HG02642 (cell line): Measurements from ENCODE around the gene PLSCR5.

ENCODE experiments used
- ATAC-seq: cut with Tn5 transposase; IDR thresholded peaks from one replicate; pipeline ENCODE4 v1.9.1; 2021; ENCODE audit warnings: mild to moderate bottlenecking; ENCODE audit not compliant: unreplicated experiment, poor library complexity

The PLSCR5 gene, protein sequence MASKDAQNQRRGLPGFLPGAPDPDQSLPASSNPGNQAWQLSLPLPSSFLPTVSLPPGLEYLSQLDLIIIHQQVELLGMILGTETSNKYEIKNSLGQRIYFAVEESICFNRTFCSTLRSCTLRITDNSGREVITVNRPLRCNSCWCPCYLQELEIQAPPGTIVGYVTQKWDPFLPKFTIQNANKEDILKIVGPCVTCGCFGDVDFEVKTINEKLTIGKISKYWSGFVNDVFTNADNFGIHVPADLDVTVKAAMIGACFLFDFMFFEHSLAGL

DNA sequence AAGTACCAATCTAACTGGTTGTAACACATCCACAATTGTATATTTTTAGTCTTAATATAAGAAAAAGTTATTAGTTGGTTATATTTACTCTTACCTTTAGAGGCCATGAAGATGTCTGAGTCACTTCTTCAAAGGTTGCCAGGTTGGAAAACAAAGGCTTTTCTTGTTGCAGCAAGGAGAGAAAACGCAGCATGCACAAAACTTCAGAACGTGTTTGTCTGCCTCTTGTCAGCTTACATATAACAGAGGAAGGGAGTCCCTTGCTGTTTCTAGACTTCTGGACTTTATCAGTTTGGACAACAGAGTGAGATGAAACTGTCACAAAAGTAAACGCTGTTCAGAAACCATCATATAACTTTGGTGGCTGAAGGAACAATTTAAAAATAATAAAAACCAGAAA is at the start of gene PLSCR5:
Gene PLSCR5 (minus strand): TSS at position 241 of the 400 bp plus-strand sequence. CDS start 134 bp downstream, at position 107.
- no peak for ATAC-seq

DNA sequence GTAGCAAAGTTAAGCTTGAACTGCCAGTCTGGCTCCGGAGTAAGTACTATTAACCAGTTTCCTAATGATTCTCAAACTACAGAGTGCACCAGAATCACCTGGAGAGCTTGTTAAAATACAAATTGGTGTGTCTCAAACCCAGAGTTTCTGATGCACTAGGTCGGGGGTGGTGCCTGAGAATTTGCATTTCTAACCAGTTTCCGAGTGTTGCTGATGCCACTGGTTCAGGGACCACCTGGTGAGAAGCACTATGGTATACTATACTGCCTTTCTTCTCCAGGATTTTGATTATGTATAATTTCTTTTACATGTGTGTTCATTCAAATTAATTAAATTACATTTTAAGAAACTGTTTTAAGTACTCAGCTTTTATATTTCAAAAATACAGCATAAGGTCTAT is 48.8 kb upstream of the PLSCR5 start:
- ATAC-seq: no peak

DNA sequence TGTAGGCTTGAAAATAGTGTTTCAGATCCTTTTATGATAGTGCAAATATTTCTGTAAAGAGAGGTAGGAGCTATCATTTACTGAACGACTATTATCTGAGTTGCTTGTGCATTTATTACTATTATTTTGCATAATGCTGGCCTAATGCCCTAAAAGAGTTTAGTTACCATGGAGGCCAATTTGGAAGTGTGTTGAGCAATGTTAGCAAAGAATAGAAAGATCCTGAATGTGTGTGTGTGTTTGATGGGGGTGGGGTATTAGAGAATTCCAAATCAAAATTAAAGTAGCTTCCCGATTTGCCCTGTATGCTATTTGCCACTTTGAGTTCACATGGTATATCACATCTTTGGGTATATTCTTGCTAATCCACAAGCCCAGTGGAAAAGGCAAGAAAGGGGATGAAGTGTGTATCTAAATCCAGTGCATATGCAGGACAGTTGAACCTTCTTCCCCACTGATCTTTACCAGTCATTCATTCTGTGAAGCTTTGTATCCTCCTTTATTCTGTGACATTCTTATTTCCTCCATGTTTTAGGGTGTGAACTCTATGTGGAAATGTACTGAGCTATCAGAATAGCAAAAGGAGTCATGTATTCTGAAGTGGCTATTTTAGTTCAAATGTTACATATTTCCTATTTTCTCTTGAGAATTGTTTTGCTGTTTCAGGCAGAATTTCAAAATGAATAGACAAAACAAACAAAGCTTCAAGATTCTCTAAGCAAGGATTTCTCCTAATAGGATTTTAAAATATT is 45.7 kb upstream of the PLSCR5 start:
- no peak for ATAC-seq

DNA sequence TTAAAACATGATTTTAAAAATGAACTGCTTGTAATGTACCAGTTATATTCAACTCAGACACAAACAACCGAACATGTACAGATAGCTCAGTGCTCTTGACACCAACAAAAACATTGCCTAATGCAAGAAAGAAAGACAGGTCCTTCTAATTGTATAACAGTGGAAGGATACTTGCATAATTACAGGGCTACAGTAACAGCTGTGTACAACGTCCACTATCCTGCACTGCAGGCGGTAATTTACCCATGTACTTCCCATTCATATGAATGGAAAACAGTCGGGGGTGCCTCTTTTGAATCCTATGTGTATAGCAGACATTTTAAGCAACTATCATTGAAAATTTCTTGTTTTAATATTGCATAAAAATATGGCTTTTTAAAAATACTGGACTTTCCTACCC is 41.1 kb upstream of the PLSCR5 start:
- ATAC-seq: no peak

DNA sequence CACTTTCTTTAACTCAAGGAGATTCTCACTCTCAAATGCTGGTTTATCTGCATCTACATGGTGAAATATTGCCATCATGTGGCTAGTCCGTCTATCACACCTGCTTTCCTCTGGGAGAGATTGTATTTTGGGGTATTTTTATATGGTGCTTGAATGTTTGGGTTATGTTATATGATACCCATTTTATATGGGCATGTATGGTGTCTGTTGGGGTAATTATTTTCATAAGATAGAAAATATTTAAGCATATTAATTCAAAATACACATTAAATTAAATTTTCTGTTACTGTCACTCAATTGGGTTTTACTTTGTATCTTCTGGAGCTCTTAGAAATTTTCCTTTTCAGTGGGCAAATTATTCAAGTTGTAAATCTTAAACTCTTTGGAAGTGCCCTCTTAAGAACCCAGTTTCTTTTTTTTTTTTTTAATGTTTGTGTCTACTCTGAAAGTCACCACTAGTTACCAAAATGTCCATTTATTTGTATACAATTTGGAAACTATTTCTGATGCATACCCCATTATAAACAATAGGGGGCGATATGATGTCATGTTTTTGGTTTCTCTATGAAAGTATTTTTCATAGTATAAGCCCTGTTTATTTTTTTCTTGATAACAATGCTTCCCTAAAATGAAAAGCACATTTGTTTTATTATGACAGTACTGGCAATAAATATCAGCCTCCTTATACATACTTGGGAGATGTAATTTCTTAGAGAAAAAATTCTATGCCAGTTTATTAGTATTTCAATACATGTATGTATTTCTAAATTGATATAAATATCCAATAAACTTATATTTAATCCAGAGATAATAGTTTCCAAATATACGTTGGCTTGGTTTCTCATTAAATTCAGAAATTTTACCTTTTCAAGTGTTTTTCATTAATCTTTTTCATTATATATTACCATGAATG is 36.1 kb upstream of the PLSCR5 start:
- peak; percentile 81 for ATAC-seq

DNA sequence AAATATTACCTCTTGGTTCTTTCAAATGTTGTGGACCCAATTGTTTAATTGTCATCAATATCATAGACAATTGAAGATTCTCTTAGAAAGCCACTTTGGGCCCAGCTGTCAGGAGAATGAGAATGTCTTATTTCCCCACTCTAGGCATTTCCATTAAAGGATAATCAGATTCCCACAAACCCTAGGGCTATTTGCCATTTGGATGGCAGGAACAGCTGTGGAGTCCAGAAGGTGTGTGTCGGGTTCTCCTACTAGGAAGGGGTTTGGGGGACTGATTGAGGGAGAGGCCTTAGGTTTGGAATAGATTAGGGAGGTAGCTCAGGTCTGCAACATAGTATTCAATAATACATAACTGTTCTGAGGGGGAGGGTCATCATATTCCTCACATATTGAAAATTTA is 35.2 kb upstream of the PLSCR5 start:
- ATAC-seq: no peak

DNA sequence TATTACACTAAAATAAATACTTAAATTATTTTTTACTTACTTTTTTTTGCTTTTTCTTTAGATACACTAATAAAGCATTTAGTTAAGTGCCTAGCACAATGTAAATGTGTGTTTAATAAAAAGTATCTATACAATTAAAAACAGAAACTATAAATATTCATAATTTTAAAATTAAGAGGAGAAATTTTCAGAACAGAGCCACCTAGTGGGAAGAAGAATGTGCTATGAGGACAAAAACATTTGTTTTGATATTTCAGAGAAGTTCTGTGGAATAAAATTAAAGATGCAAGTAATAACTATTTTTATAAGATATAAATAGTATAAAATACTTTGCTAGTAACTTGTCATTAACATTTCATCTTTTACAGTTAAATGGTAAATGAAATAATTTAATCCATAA is 33.6 kb upstream of the PLSCR5 start:
- ATAC-seq: no peak

DNA sequence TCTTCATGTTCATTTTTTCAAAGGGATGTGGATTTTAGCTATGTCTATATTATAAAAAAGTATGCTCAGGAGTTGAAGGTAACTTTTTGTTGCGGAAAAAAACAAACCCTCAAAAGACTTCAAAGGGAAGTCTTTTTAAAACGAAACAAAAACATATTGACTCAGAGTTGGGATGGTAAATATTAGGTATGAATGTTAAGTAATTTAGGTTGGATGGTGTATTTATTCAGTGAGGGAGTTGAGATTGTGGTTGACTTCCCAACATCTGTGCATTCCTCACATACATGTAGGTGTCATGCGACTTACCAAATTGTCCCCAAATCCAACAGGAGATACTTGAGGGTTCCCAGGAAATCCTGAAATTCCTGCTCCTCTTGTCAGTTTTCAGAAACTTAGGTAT is 32.7 kb upstream of the PLSCR5 start:
- ATAC-seq: no peak

DNA sequence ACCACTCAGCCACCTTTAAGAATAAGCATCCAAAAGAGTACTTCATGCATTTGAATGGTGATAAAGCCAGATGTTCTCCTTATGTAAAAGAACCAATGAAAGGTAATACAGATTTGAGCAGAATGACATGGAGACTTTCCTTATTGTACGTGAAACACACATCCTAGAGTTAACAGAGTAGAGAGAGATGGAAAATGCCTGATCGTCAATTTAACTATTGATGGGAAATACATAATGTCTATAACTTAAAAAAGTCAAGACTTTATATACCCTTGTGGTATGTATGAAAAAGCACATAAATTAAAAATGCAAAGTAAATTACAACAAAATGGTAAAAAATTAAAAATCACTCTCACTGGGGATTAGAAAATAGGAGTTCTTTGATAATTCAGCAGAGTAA is 31.7 kb upstream of the PLSCR5 start:
- no peak for ATAC-seq

DNA sequence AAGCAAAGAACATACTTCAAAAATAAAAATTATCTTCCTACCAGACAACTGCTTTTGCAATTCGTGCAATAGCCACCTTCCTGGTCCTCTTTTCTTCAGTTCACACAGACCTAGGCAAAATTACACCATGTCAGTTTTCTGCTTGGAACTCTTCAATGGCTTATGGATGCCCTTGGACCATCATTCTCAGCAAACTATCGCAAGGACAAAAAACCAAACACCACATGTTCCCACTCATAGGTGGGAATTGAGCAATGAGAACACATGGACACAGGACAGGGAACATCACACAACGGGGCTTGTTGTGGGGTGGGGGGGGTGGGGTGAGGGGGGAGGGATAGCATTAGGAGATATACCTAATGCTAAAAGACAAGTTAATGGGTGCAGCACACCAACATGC is 29.2 kb upstream of the PLSCR5 start:
- ATAC-seq: no peak

DNA sequence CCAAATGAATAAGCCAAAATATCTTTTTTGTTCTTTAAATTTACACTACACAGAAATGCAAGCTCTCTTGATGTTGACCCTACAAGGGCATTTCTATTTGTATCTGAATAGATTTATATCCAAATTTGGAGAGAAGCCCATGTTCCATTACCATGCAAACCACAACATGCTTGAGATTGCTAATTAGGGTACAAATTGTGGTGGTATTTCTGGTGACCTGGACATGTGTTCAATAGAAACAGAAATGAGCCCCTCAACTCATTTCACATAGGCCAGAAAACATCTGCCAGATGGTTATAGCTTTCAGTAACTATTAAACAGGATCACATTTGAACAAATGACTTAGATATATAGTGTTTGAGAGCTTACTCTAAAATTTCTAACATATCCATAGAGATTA is 23.5 kb upstream of the PLSCR5 start:
- ATAC-seq: no peak

DNA sequence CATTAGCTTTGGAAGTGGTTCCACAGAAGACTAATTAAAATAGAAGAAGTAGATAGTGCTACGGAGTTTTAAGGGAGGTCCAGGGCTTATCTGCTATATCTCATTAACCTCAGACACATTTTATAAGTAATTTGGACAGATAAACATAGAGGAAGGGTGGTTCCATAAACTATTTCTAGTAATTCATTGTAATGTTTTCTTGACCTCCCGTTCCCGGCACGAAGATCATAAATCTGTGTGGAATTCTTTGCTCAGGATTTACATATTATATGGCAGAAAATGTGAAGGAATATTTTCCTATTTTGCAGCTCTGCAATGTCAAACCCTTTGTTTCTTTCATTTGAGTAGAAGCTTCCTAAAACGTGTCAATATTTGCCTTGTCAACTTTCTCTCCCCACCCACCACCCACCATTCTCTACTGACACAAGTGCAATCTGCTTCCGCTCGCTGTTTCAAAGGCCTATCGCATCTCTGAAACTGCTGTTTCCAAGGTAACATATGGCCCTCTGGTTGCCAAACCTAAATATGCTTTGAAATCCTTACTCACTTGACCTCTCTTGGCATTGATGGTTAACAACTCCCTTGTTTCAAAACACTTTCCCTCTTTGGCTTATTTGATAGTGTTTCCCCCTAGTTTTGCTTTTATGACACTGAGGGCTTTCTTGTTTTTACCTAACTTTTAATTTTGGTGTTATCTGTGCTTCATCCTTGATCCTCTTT is 21.4 kb upstream of the PLSCR5 start:
- ATAC-seq: no peak

DNA sequence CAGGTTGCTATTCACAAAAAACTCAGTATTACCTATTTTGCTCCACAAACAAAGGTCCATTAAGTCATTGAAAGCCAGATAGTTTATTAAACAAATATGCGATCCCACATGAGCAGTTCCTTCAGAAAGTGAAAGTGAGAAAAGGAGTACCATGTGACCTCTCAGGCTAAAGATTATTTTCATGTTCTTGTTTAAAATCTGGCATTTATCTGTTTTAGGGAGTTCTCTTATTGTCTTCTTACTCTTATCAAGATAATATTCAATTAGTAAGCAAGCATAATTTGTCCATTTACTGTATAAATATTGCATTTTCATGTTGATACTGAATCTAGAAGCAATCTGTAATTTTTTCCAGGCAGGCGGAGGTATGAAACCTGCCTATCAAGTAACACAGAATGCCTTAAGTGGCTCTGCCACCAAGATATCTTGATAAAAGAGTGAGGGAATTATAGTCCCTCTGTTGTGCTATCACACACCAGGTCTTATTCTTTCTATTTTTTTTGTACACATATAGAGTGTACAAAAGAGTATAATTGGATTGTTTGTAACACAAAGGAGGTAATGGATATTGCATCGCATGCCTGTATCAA is 20.1 kb upstream of the PLSCR5 start:
- ATAC-seq: peak; percentile 55

DNA sequence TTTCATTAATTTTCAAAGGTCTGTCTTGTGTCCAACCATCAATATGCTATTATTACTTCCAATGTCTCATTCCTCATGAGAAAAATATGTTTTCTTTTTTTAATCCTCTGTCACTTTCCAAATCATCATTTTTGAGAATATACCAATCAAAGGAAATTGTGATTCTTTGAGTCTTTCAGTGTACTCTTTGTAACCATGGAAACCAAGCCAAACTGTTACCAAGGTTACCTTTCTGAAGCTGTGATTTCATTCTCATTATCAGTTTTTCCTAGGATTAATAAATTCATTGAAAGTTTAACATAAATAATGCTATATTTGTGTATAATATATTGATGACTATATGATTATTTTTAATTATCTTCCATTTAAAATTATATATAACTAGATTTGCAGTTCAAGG is 16.6 kb upstream of the PLSCR5 start:
- ATAC-seq: no peak

DNA sequence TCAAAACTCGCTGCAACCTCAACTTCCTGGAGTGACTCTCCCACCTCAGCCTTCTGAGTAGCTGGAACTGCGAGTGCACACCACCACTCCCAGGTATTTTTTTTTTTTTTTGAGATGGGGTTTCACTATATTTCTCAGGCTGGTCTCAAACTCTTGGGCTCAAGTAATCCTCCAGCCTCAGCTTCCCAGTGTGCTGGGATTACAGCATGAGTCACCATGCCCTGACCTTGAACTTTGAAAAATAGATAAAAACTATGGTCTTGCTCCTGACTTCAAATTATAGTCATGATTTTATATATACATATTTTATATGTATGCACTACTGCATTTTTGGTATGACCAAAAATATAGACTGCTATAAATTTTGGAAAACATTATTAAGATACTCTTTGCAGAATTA is 6.9 kb upstream of the PLSCR5 start:
- ATAC-seq: no peak

DNA sequence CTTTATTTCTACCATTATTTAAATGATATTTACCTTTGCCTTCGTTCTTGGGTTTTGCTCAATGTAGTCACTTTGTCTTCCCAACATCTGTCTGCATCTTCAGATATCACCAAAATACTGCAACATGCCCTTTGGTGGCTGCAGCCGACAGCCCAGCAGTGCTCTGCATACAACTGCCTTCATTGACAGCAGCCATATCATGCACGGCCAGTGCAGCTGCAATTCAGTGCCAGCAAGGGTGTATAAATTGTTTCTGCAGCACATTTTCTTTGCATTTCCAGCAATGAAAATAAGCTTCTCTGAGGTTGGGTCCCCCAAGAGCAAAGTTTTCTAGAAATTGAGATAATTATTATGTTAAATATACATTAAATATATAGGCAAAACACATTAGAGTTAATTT is 6.0 kb upstream of the PLSCR5 start:
- ATAC-seq: no peak

DNA sequence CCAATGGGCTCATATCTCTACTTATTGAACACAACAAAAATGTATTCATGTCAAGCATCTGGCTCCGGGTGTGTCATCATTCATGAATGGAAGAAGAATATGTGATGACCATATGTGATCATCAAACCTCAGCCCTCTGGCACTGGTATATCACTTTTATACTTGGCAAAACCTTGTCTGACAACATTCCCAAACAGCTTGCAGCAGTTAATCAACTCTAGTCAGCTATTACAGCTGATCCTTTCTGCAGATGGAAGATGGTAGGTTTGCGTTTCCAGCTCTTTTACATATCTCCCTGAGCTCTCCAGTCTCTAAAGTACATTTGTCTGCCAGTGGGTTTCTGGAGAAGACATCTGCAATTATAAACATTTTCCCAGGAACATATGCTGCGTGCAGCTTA is 6.6 kb downstream of the PLSCR5 start:
- ATAC-seq: no peak

DNA sequence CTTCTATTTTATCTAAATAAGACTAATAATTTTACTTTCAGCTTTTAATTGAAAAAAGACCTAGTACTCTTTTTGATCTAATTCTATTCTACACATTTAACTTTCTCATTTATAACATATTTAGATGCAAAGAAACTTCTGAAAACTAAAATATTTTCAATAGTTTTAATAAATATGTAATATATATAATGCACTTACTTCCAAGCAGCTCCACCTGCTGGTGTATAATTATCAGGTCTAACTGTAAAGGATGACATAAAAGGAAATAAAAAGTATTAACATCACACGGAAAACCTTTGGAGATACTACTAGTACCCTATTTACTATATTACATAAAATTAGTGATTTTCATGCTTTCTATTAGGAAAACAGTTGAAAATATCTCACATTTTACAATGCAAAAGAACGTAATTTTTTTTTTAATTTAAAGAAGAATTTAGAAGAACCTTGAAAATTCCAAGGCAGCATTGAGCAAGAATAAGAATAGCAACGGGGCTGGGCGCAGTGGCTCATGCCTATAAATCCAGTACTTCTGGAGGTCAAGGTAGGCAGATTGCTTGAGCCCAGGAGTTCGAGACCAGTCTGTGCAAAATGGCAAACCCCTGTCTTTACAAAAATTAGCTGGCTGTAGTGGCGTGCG is 10.2 kb downstream of the PLSCR5 start:
- ATAC-seq: no peak

DNA sequence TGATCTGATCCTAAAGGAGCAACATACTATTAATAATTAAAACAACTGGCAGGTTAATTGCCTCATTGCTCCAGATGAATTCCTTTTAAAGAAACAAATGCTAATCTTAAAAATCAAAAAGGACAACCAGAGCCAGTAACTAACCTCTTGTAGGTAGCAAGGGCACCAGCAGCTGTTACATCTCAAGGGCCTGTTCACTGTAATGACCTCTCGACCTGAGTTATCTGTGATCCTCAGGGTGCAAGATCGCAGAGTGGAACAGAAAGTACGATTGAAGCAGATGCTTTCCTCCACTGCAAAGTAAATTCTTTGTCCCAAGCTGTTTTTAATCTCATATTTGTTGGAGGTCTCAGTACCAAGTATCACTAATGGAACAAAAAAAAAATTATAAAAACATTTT is 11.4 kb downstream of the PLSCR5 start:
- ATAC-seq: no peak

DNA sequence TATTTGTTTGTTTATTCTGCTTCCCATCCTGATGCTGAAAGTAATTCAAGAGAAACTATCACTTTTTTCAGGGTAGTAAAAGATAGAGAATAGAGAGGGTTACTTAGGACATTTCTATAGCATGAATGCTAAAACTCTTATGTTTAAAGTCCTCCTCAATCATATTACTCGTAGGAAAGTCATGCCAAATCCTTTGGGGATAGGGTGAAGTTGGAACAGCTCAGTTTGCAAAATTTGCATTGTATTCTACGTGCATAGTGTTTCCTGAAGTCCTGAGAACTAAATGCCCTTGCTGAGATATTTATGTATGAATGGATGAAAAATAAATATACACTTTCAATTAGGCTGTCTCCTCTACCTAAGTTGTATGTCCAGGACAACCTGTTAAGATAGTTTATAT is 14.6 kb downstream of the PLSCR5 start:
- no peak for ATAC-seq
